Measurements from ENCODE around the gene TMTC3.

DNA sequence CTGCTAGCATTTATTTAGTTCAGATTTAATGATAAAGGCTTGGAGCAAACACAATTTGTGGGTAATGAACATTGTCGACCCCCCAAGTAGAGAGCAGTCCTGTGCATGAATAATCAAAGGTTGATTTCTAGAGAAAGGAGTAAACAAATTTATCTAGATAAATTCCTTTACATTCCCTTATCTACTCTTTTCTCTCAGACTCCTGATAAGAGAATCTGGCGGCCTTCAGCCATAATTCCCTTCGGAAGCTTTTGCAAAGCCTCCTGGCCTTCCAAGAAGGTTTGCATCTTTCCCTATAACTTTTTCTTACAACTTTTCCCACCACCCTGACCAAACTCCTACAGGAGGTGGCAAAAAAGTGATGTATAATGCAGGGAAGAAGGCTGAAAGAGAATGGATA lies 42.1 kb downstream of the TMTC3 start:
- TF ChIP-seq, protein P1, sequence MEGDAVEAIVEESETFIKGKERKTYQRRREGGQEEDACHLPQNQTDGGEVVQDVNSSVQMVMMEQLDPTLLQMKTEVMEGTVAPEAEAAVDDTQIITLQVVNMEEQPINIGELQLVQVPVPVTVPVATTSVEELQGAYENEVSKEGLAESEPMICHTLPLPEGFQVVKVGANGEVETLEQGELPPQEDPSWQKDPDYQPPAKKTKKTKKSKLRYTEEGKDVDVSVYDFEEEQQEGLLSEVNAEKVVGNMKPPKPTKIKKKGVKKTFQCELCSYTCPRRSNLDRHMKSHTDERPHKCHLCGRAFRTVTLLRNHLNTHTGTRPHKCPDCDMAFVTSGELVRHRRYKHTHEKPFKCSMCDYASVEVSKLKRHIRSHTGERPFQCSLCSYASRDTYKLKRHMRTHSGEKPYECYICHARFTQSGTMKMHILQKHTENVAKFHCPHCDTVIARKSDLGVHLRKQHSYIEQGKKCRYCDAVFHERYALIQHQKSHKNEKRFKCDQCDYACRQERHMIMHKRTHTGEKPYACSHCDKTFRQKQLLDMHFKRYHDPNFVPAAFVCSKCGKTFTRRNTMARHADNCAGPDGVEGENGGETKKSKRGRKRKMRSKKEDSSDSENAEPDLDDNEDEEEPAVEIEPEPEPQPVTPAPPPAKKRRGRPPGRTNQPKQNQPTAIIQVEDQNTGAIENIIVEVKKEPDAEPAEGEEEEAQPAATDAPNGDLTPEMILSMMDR (IDR thresholded peaks at IDR 0.05; ENCODE audit: control extremely low read depth in 1 of 3, insufficient read depth in 1 of 3, low read depth in 1 of 3, low read length in 3 of 3), result no peak
- no peak for TF ChIP-seq RAD21 (IDR thresholded peaks at IDR 0.05 in 1 of 2, conservative IDR thresholded peaks at IDR 0.05 in 1 of 2; ENCODE audit: low read depth in 2 of 2, low read length in 2 of 2)
- TF ChIP-seq TCF12 (IDR thresholded peaks at IDR 0.05; ENCODE audit: low read depth, low read length), result no peak
- TF ChIP-seq SAP30 (IDR thresholded peaks at IDR 0.05; ENCODE audit: insufficient read depth, insufficient replicate concordance, low read length), result no peak
- no peak for TF ChIP-seq POLR2A (IDR thresholded peaks at IDR 0.05; ENCODE audit: control extremely low read depth in 1 of 2, low read depth in 2 of 2, low read length in 2 of 2)
- TF ChIP-seq HDAC6 (IDR thresholded peaks at IDR 0.05; ENCODE audit: low read depth, low read length), result no peak
- TF ChIP-seq ZNF274 (IDR thresholded peaks at IDR 0.05; ENCODE audit: borderline replicate concordance, extremely low read depth, low read length), result no peak
- TF ChIP-seq CBX5 (IDR thresholded peaks at IDR 0.05; ENCODE audit: low read depth, low read length), result no peak

Data from H1 (cell line).